Stomach (tissue), 19 donors: ENCODE data around the gene SHLD1. TPM values are rescaled to one million over a fixed set of nuclear protein-coding genes. Genes with fewer than 3 reads are reported as not detected.
A peak's percentile ranks its signal among the peaks of the same experiment; 100 is the strongest.
"Not testable (repeated sequence)": the region's sequence is repeated elsewhere in the genome, so short reads cannot be mapped to it uniquely, and the experiment has no call there.

ENCODE experiments used
- DNase-seq, 2 donors: peaks; one replicate each; pipeline versions ENCODE4 v3.0.0 to v3.0.0-alpha.2; 2013 to 2019
- H3K27ac ChIP-seq, 5 donors: fragments of 200-600 bp in 4 of 5; sonication (generic) in 4 of 5; one replicate each; pipeline ENCODE4 v1.5.1; 2013 to 2019; ENCODE audit warnings: mild to moderate bottlenecking in 1 of 5, moderate library complexity in 1 of 5
- H3K27me3 ChIP-seq, 3 donors: fragments of 200-600 bp; sonication (generic); one replicate each; pipeline ENCODE4 v1.5.1; 2017 to 2019; ENCODE audit warnings: mixed run types in 1 of 3
- H3K36me3 ChIP-seq, 4 donors: fragments of 200-600 bp; sonication (generic); 1 replicate in 3 of 4; 2 replicates in 1 of 4; pipeline ENCODE4 v1.5.1; 2016 to 2019
- H3K4me1 ChIP-seq, 4 donors: fragments of 200-600 bp; sonication (generic); one replicate each; pipeline ENCODE4 v1.5.1; 2016 to 2019
- H3K4me3 ChIP-seq, 4 donors: fragments of 200-600 bp; sonication (generic) in 3 of 4; one replicate each; pipeline ENCODE4 v1.5.1; 2016 to 2019; ENCODE audit warnings: mild to moderate bottlenecking in 1 of 4
- H3K9me3 ChIP-seq, 4 donors: fragments of 200-600 bp; sonication (generic); one replicate each; pipeline ENCODE4 v1.5.1; 2016 to 2019
- CTCF ChIP-seq, 7 experiments: fragments of 450-650 bp in 4 of 7; fragments of 200-600 bp in 3 of 7; sonication (generic) in 3 of 7; IDR thresholded peaks; one replicate each; pipeline ENCODE4 v1.5.1; 2016 to 2019; ENCODE audit warnings: antibody characterized with exemption in 7 of 7, control low read depth in 2 of 7, mild to moderate bottlenecking in 1 of 7
- EP300 ChIP-seq: sonication (generic); formaldehyde crosslinking; IDR thresholded peaks from one replicate; pipeline ENCODE4 v1.6.1; 2017; ENCODE audit warnings: antibody characterized with exemption
- POLR2A ChIP-seq, 4 donors: fragments of 450-650 bp; IDR thresholded peaks; one replicate each; pipeline ENCODE4 v1.6.1; 2016; ENCODE audit warnings: antibody characterized with exemption in 4 of 4, control low read depth in 2 of 4, mild to moderate bottlenecking in 1 of 4, moderate library complexity in 1 of 4
- POLR2AphosphoS5 ChIP-seq, 3 donors: sonication (generic); formaldehyde crosslinking; IDR thresholded peaks; one replicate each; pipeline ENCODE4 v1.6.1; 2016; ENCODE audit warnings: antibody characterized with exemption in 3 of 3
- WGBS, 5 donors: extraction: QIAGEN DNeasy Blood & Tissue Kit in 3 of 5; methylation state at CpG; one replicate each; pipeline versions ENCODE4 v1.1.5 to v1.1.7; 2013 to 2018; 5-methylcytosine and 5-hydroxymethylcytosine counted together
- intact Hi-C: fragments of 100-400 bp; cut with DNase I; formaldehyde crosslinking; loops from one replicate; pipeline ENCODE4 v1.15.1; 2023; ENCODE audit warnings: low total_unique reads
- long read RNA-seq, 10 donors: transcript quantifications; one replicate each; lab custom pipeline, GENCODE V29; 2026
- polyA plus RNA-seq, 3 donors: library from polyadenylated mRNA; stranded (reverse); fragments of 200-250 nt; gene quantifications; one replicate each; pipeline ENCODE4 v1.2.3, GENCODE V29; 2013
- total RNA-seq, 5 donors: library from RNA; depleted of rRNA; stranded (reverse); fragments of >200 nt; gene quantifications; one replicate each; pipeline versions ENCODE4 v1.1.0 to v1.2.3, GENCODE V29; 2014 to 2016
- donor health status: healthy with polysubstance abuse.
- donor health status: Bipolar disorder and iron deficiency.
- donor health status: healthy.

The SHLD1 gene
- 1 to 10 TPM in 4 of 5 donors, not detected in 1; 1.3 to 3.5 (median 2.4) TPM for total RNA-seq
- 10 to 100 TPM in 1 of 3 donors, 1 to 10 TPM in 2; 7.6 to 10.5 (median 8.1) TPM for polyA plus RNA-seq
- long read RNA-seq, donor 1, partial matches to known transcripts: 0 of 1 reads
- long read RNA-seq, donor 1, other reads (novel, unspliced or antisense): 0 of 1 reads
- long read RNA-seq, donor 2: 0 reads
- long read RNA-seq, donor 3: 0 reads
- long read RNA-seq, donor 4: 0 reads
- long read RNA-seq, donor 5, partial matches to known transcripts: 0 of 4 reads
- long read RNA-seq, donor 5, other reads (novel, unspliced or antisense): 0 of 4 reads
- long read RNA-seq, donor 6, transcript SHLD1-201 (3 exons, 1,154 nt): major isoform, 6 of 8 reads
- long read RNA-seq, donor 6, partial matches to known transcripts: 0 of 8 reads
- long read RNA-seq, donor 6, other reads (novel, unspliced or antisense): 0 of 8 reads
- long read RNA-seq, donor 7, partial matches to known transcripts: 0 of 6 reads
- long read RNA-seq, donor 7, other reads (novel, unspliced or antisense): 0 of 6 reads
- long read RNA-seq, donor 8, partial matches to known transcripts: 0 of 2 reads
- long read RNA-seq, donor 8, other reads (novel, unspliced or antisense): 0 of 2 reads
- long read RNA-seq, donor 9: 0 reads
- long read RNA-seq, donor 10, partial matches to known transcripts: 0 of 2 reads
- long read RNA-seq, donor 10, other reads (novel, unspliced or antisense): 0 of 2 reads

GRCh38 chr20:5749952-5750779 is at the start of gene SHLD1:
SHLD1 (plus strand) TSS chr20:5750401; CDS start chr20:5772866, 22,465 bp downstream.
- Histone ChIP-seq H3K4me1 (peaks cover 8 to 20% (median 13%) of the 10 kb centered on the region in 4 donors), H3K4me3 (peak within 1 kb of the TSS; percentile 64 to 70 (median 67)), H3K27me3 (no peaks in the 10 kb centered on the region), H3K27ac (peak within 1 kb of the TSS; percentile 75 to 94 (median 93)), H3K9me3 (no peaks in the 10 kb centered on the region), H3K36me3 (no peaks in the 10 kb centered on the region)
- TF ChIP-seq EP300 (no peak), POLR2AphosphoS5 (IDR thresholded peaks at IDR 0.05) (peak; percentile 51 to 92 (median 72)), CTCF (IDR thresholded peaks at IDR 0.05) (no peak), POLR2A (IDR thresholded peaks at IDR 0.05) (no peak)
- DNase-seq: peak; percentile 83 to 96
- WGBS, 5 donors: 15 to 18% (median 16%) methylated on average over 26 to 27 of the region's 27 CpGs
- intact Hi-C loops: loop anchor here (10.0 kb wide), 1 partner anchor 145 kb away; no protein-coding TSS in a partner anchor

GRCh38 chr20:5702339-5702738 is 47.9 kb upstream of the SHLD1 start:
- H3K9me3 ChIP-seq, H3K27ac ChIP-seq, DNase-seq, H3K4me1 ChIP-seq, H3K4me3 ChIP-seq, H3K36me3 ChIP-seq, intact Hi-C loops, H3K27me3 ChIP-seq: not testable (repeated sequence)
- WGBS, 5 donors: 43 to 82% (median 49%) methylated on average over 4 to 5 of the region's 5 CpGs

- 19 to 26% (median 23%) methylated on average over 5 of the region's 5 CpGs for WGBS, 5 donors
- peak in 1 of 2 donors; percentile 28 for DNase-seq
- Histone ChIP-seq H3K4me3 (no peak overlapping the region), H3K4me1 (peaks cover 0 to 9% (median 0%) of the 10 kb centered on the region in 4 donors), H3K27ac (peak overlapping the region in 2 of 5 donors; percentile 5 to 12), H3K9me3 (no peaks in the 10 kb centered on the region), H3K27me3 (no peaks in the 10 kb centered on the region), H3K36me3 (no peaks in the 10 kb centered on the region)
- intact Hi-C loops: no loop called here
- TF ChIP-seq CTCF (IDR thresholded peaks at IDR 0.05) (no peak), POLR2A (IDR thresholded peaks at IDR 0.05) (no peak), POLR2AphosphoS5 (IDR thresholded peaks at IDR 0.05) (no peak)
Observed at GRCh38 chr20:5703681-5704101, 46.5 kb upstream of the SHLD1 start.

- intact Hi-C loops: no loop called here
- Histone ChIP-seq H3K36me3 (no peaks in the 10 kb centered on the region), H3K4me3 (no peak overlapping the region), H3K27me3 (no peaks in the 10 kb centered on the region), H3K27ac (no peak overlapping the region), H3K9me3 (no peaks in the 10 kb centered on the region), H3K4me1 (peaks cover 0 to 9% (median 0%) of the 10 kb centered on the region in 4 donors)
- TF ChIP-seq CTCF (IDR thresholded peaks at IDR 0.05): no peak
- no peak for TF ChIP-seq POLR2A (IDR thresholded peaks at IDR 0.05)
- TF ChIP-seq POLR2AphosphoS5 (IDR thresholded peaks at IDR 0.05): no peak
- TF ChIP-seq EP300: no peak
- DNase-seq: no peak
- WGBS, 5 donors: 75 to 91% (median 76%) methylated on average over 5 to 6 of the region's 6 CpGs
Observed at GRCh38 chr20:5705827-5706226, 44.4 kb upstream of the SHLD1 start.
